ENCODE data around the gene NOP9.

Gene NOP9

DNA sequence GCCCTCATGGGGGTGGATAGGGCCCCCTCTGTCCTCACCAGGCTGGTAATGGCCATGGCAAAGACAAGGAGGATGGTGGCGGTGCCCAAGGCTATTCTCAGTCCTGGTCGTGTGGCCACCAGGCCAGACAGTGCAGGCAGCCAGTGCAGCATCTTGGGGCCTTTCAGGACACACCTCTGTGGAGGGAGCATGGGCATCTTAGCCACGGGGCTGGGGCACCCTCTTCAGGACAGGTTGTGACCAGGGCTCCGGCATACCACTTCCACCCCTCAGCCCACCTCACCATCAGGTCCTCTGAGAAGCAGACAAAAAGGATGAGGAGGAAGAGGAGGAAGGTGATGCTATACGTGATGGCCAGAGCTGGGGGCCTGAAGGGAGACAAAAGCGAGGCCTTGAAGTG is 24.4 kb downstream of the NOP9 start:
- TF ChIP-seq, protein P1, sequence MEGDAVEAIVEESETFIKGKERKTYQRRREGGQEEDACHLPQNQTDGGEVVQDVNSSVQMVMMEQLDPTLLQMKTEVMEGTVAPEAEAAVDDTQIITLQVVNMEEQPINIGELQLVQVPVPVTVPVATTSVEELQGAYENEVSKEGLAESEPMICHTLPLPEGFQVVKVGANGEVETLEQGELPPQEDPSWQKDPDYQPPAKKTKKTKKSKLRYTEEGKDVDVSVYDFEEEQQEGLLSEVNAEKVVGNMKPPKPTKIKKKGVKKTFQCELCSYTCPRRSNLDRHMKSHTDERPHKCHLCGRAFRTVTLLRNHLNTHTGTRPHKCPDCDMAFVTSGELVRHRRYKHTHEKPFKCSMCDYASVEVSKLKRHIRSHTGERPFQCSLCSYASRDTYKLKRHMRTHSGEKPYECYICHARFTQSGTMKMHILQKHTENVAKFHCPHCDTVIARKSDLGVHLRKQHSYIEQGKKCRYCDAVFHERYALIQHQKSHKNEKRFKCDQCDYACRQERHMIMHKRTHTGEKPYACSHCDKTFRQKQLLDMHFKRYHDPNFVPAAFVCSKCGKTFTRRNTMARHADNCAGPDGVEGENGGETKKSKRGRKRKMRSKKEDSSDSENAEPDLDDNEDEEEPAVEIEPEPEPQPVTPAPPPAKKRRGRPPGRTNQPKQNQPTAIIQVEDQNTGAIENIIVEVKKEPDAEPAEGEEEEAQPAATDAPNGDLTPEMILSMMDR (IDR thresholded peaks at IDR 0.05) = no peak

DNA sequence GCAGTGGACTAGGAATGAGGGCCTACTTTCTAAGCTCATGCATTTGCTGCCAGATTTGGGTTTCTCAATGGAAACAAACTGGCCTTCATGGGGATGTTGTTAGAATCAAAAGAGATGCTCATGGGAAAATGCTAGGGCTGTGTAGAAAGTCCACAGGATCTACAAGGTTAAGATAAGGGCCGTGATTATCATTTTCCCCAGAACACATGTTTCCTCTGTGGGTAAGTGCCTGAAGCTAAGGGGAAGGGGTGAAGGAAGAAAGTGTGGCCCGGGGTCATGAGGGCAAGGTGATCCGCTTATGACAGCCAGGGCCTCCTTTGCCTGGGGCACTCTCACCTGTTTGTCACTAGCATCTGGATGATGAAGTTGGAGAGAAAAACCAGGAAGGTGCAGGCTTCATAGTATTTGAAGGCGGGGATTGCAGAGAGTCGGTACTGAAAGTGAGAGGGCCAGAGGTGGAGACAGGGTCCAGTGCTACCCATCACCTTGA is 25.4 kb downstream of the NOP9 start:
- TF ChIP-seq, protein P1 (IDR thresholded peaks at IDR 0.05) = no peak

DNA sequence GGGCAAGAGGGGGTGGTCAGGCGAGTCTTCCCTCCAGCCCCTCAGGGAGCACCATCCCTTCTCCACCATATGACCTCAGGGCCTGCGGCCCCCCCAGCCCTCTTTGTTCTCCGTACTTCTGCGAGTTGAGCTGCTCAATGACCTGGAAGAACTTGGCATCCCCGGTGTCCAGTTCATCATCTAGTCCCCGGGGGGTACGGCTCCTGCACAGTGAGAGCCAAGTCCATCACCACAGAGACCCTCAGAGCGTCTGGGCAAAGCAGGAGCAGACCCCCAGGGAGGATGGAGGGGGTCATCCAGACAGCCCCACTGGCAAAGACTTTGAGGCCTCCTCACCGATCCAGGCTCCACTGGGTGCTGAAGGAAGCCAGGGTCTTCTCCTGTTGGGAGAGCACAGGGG is 26.3 kb downstream of the NOP9 start:
- TF ChIP-seq, protein P1 (IDR thresholded peaks at IDR 0.05) = no peak

DNA sequence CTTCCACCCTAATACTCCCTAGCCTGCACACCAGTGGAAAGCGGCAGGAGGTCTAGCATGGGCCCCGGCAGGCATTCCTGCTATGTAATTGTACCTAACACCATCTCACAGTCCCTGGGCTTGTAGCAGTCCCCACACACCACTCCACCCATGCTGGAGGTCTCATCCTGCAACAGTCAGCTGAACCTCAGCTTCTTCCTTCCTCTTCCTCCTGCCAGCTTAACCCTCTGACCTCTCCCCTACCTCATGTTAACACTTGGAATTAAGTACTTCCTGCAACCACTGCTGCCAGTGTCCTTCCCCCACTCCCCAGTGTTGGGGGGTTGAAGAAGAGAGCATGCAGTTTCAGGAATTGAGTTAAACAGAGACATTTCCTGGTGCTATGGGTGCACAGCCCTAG is 27.7 kb downstream of the NOP9 start:
- TF ChIP-seq, protein P1 (IDR thresholded peaks at IDR 0.05) = no peak

GRCh38 chr14:24327914-24328313 is 28.3 kb downstream of the NOP9 start:
- TF ChIP-seq, protein P1 (IDR thresholded peaks at IDR 0.05) = peak; percentile 66

DNA sequence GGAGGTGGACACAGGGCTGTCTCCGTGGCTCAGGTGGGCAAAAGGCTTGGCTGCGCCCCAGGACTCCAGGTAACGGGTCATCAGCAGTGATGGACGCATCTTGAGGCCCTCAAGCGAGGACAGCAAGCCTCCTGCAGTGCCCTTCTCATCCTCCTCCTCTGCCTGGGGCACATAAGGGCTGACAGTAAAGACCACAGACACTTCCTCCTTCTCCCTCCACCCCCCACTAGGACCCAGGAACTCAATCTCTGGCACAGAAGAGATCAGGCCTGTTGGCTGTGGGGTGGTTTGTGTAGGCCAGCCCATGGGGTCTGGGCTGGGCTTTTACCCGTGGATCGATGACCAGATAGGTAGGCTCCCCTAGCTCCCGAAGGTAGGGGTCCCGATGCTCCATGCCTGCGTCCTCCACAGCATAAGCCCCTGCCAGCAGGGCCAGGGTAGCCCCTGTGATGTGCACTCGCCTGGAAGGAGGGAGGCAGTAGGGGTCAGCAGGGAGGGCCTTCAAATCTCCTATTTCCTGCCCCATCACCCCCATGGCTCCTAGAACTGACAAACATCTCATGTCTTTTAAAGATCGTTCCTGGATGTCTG is 29.5 kb downstream of the NOP9 start:
- TF ChIP-seq, protein P1 (IDR thresholded peaks at IDR 0.05) = no peak

DNA sequence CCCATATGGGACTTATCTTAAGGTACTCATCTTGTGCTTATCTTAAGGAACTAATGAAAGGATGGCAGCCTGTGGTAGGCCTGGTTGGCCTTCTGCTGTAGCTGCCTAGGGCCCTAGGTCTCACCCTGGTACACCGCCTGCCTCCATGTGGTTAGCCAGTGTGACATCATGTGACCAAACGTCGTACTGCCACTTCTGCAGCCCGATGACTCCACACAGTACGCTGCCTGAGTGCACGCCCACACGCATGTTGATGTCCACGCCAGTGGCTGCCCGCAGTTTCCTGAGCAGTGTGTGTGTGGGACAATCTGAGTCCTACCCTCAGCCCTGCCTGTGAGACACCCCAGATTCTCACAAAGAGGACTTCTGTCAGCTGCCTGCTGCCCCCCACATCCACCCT is 30.1 kb downstream of the NOP9 start:
- TF ChIP-seq, protein P1 (IDR thresholded peaks at IDR 0.05) = no peak

Measured in LNCAP (cell line).